H1 (cell line): Measurements from ENCODE around the gene PCDHGA2. TPM values are rescaled to one million over a fixed set of nuclear protein-coding genes. Genes with fewer than 3 reads are reported as not detected.

ENCODE experiments used
- CTCF ChIA-PET: fragments of 300-600 bp; sonication (Branson Sonifier 250); formaldehyde crosslinking; loops from one replicate; lab custom pipeline; 2021; ENCODE audit not compliant: partially characterized antibody; lab: Charles Lee
- POLR2A ChIA-PET: fragments of 300-600 bp; sonication (Branson Sonifier 250); formaldehyde crosslinking; loops from one replicate; lab custom pipeline; 2021; ENCODE audit warnings: inconsistent platforms; ENCODE audit not compliant: partially characterized antibody; lab: Charles Lee
- DNase-seq, 2 experiments: peaks; one replicate each; pipeline versions ENCODE4 v3.0.0 to v3.0.0-alpha.2; 2010 to 2022; ENCODE audit warnings: low spot score in 2 of 2, low read depth in 1 of 2, mixed read lengths in 1 of 2
- FAIRE-seq: peaks from 2 replicates; lab custom pipeline; 2011; peaks lifted over from hg19 to GRCh38; lab: Jason Lieb, UNC
- H2AFZ ChIP-seq: 2 replicates; pipeline ENCODE4 v1.8.1; 2012; ENCODE audit warnings: low read length, inconsistent platforms
- H2AK5ac ChIP-seq: 2 replicates; pipeline ENCODE4 v1.6.1; 2013; ENCODE audit warnings: low read depth, low read length
- H2BK120ac ChIP-seq: replicated peaks from 2 replicates; pipeline ENCODE3; 2013; ENCODE audit warnings: low read depth, low read length, inconsistent platforms
- H2BK12ac ChIP-seq: 2 replicates; pipeline ENCODE4 v1.6.1; 2013; ENCODE audit warnings: low read depth, low read length
- H2BK15ac ChIP-seq: 2 replicates; pipeline ENCODE4 v1.6.1; 2013; ENCODE audit warnings: low read length
- H2BK20ac ChIP-seq: 2 replicates; pipeline ENCODE4 v1.6.1; 2013; ENCODE audit warnings: low read length
- H2BK5ac ChIP-seq: 2 replicates; pipeline ENCODE4 v1.6.1; 2013; ENCODE audit warnings: low read depth, low read length
- H3K14ac ChIP-seq: 2 replicates; pipeline ENCODE4 v1.6.1; 2013; ENCODE audit warnings: inconsistent platforms; ENCODE audit not compliant: insufficient read length
- H3K18ac ChIP-seq: 2 replicates; pipeline ENCODE4 v1.6.1; 2013; ENCODE audit warnings: low read length; ENCODE audit errors: extremely low read depth
- H3K23ac ChIP-seq: 2 replicates; pipeline ENCODE4 v1.6.1; 2013; ENCODE audit warnings: inconsistent platforms; ENCODE audit not compliant: insufficient read length
- H3K23me2 ChIP-seq: 2 replicates; pipeline ENCODE4 v1.6.1; 2013; ENCODE audit warnings: low read depth, low read length
- H3K27ac ChIP-seq: 2 replicates; pipeline ENCODE4 v1.6.1; 2011; ENCODE audit warnings: low read depth, low read length, inconsistent platforms
- H3K27me3 ChIP-seq, 4 experiments: replicated peaks in 1 of 4; 1 replicate in 1 of 4; 2 replicates in 3 of 4; pipeline versions ENCODE4 v1.6.1 to v1.8.1; 2011 to 2013; ENCODE audit warnings: low read length in 3 of 4, mild to moderate bottlenecking in 3 of 4, inconsistent platforms in 2 of 4, mixed read lengths in 2 of 4, moderate library complexity in 1 of 4; ENCODE audit not compliant: control insufficient read depth in 3 of 4, insufficient read depth in 3 of 4; ENCODE audit errors: extremely low read depth in 1 of 4
- H3K36me3 ChIP-seq, 4 experiments: 2 replicates each; pipeline versions ENCODE4 v1.6.1 to v1.8.1; 2011 to 2013; ENCODE audit warnings: mild to moderate bottlenecking in 4 of 4, low read length in 3 of 4, moderate library complexity in 2 of 4, control low read depth in 1 of 4, inconsistent platforms in 1 of 4; ENCODE audit not compliant: insufficient read depth in 4 of 4, control insufficient read depth in 2 of 4
- H3K4ac ChIP-seq: replicated peaks from 2 replicates; pipeline ENCODE3; 2013; ENCODE audit warnings: low read length, low read depth, mixed read lengths, inconsistent platforms; ENCODE audit not compliant: insufficient read length
- H3K4me1 ChIP-seq, 4 experiments: replicated peaks in 1 of 4; 1 replicate in 1 of 4; 2 replicates in 3 of 4; pipeline versions ENCODE4 v1.6.1 to v1.8.1; 2011 to 2013; ENCODE audit warnings: low read length in 3 of 4, inconsistent platforms in 2 of 4, mixed read lengths in 1 of 4; ENCODE audit not compliant: insufficient read depth in 4 of 4, control insufficient read depth in 3 of 4
- H3K4me2 ChIP-seq, 2 experiments: 2 replicates each; pipeline versions ENCODE4 v1.6.1 to v1.8.1; 2011 to 2013; ENCODE audit warnings: low read depth in 2 of 2, low read length in 2 of 2, control low read depth in 1 of 2, inconsistent platforms in 1 of 2, mild to moderate bottlenecking in 1 of 2; ENCODE audit not compliant: insufficient read depth in 1 of 2
- H3K4me3 ChIP-seq, 4 experiments: fragments of 200-600, 300-600 bp in 1 of 4; sonication (generic), shearing (Covaris generic), sonication (Bioruptor Twin) in 1 of 4; 2 replicates each; pipeline versions ENCODE4 v1.5.1 to v1.8.1; 2011 to 2016; ENCODE audit warnings: low read length in 4 of 4, low read depth in 3 of 4, control low read depth in 2 of 4, inconsistent platforms in 2 of 4, mild to moderate bottlenecking in 2 of 4, mixed read lengths in 1 of 4, moderate library complexity in 1 of 4; ENCODE audit not compliant: insufficient read depth in 2 of 4; ENCODE audit errors: extremely low read depth in 1 of 4
- H3K56ac ChIP-seq: replicated peaks from 2 replicates; pipeline ENCODE3; 2013; ENCODE audit warnings: low read depth, mild to moderate bottlenecking, mixed read lengths, low read length, inconsistent platforms; ENCODE audit not compliant: insufficient read length
- H3K79me1 ChIP-seq: 2 replicates; pipeline ENCODE4 v1.6.1; 2013; ENCODE audit warnings: low read depth, low read length, control low read depth
- H3K79me2 ChIP-seq, 2 experiments: 2 replicates each; pipeline versions ENCODE4 v1.6.1 to v1.8.1; 2012 to 2013; ENCODE audit warnings: low read length in 2 of 2, mild to moderate bottlenecking in 2 of 2, inconsistent platforms in 1 of 2; ENCODE audit not compliant: insufficient read depth in 2 of 2, control insufficient read depth in 1 of 2
- H3K9ac ChIP-seq, 4 experiments: replicated peaks in 1 of 4; 1 replicate in 1 of 4; 2 replicates in 3 of 4; pipeline versions ENCODE4 v1.6.1 to v1.8.1; 2011 to 2013; ENCODE audit warnings: low read depth in 3 of 4, low read length in 3 of 4, control low read depth in 2 of 4, mild to moderate bottlenecking in 2 of 4, moderate library complexity in 2 of 4, inconsistent platforms in 1 of 4; ENCODE audit errors: extremely low read depth in 1 of 4
- H3K9me3 ChIP-seq, 2 experiments: 2 replicates each; pipeline versions ENCODE4 v1.6.1 to v1.8.1; 2012 to 2013; ENCODE audit warnings: mild to moderate bottlenecking in 2 of 2, moderate library complexity in 2 of 2, control low read depth in 1 of 2, inconsistent platforms in 1 of 2, low read depth in 1 of 2, low read length in 1 of 2, mixed read lengths in 1 of 2; ENCODE audit not compliant: insufficient read depth in 2 of 2
- H4K20me1 ChIP-seq, 2 experiments: replicated peaks in 1 of 2; 2 replicates each; pipeline versions ENCODE3 to v1.8.1; 2011 to 2013; ENCODE audit warnings: inconsistent platforms in 2 of 2, low read length in 2 of 2, mild to moderate bottlenecking in 1 of 2; ENCODE audit not compliant: insufficient read depth in 2 of 2, control insufficient read depth in 1 of 2
- H4K5ac ChIP-seq: 2 replicates; pipeline ENCODE4 v1.6.1; 2013; ENCODE audit warnings: low read length, low read depth, mixed read lengths, inconsistent platforms; ENCODE audit not compliant: insufficient read length
- H4K8ac ChIP-seq: 2 replicates; pipeline ENCODE4 v1.8.0; 2013; ENCODE audit warnings: mild to moderate bottlenecking, moderate library complexity, low read length, inconsistent platforms; ENCODE audit not compliant: insufficient read depth; ENCODE audit errors: extremely low read depth
- H4K91ac ChIP-seq: replicated peaks from 2 replicates; pipeline ENCODE3; 2013; ENCODE audit warnings: low read length, mixed read lengths, inconsistent platforms; ENCODE audit not compliant: insufficient read length
- ASH2L ChIP-seq: fragments of 200-600, 300-600 bp; sonication (generic); IDR thresholded peaks from one replicate; pipeline ENCODE4 v1.7.1; 2017; ENCODE audit warnings: low read length
- BCL11A ChIP-seq, 2 experiments: IDR thresholded peaks; one replicate each; pipeline ENCODE4 v1.6.1; 2011; ENCODE audit warnings: low read depth in 2 of 2, low read length in 2 of 2, mild to moderate bottlenecking in 2 of 2
- FOSL1 ChIP-seq: IDR thresholded peaks from 2 replicates; pipeline ENCODE4 v1.6.1; 2011; ENCODE audit warnings: mild to moderate bottlenecking, low read depth, low read length, moderate library complexity; ENCODE audit not compliant: insufficient read depth
- HDAC6 ChIP-seq: IDR thresholded peaks from one replicate; pipeline ENCODE4 v1.7.1; 2012; ENCODE audit warnings: low read depth, mild to moderate bottlenecking, inconsistent platforms, low read length, moderate library complexity
- JUN ChIP-seq: IDR thresholded peaks from 2 replicates; pipeline ENCODE4 v1.6.1; 2011; ENCODE audit warnings: low read depth, mild to moderate bottlenecking, improper control_type of control experiment, low read length
- SIN3A ChIP-seq, 2 experiments: IDR thresholded peaks in 1 of 2; conservative IDR thresholded peaks in 1 of 2; 2 replicates each; pipeline ENCODE4 v1.6.1; 2011 to 2012; ENCODE audit warnings: low read length in 2 of 2, improper control_type of control experiment in 1 of 2, low read depth in 1 of 2, mild to moderate bottlenecking in 1 of 2
- SP1 ChIP-seq: IDR thresholded peaks from 2 replicates; pipeline ENCODE4 v1.6.1; 2011; ENCODE audit warnings: low read depth, low read length
- SUZ12 ChIP-seq: fragments of 200-600 bp; sonication (generic); IDR thresholded peaks from 2 replicates; pipeline ENCODE4 v1.6.1; 2012; ENCODE audit warnings: mild to moderate bottlenecking, inconsistent platforms, low read length, moderate library complexity, mixed read lengths
- WGBS, 2 experiments: shearing (Covaris generic) in 1 of 2; methylation state at CpG; one replicate each; pipeline versions ENCODE4 v1.1.6 to v1.1.7; 2013 to 2015; ENCODE audit warnings: low lambda C conversion rate in 2 of 2, mixed read lengths in 2 of 2, inconsistent platforms in 1 of 2, low coverage in 1 of 2, missing lambda C conversion rate in 1 of 2; ENCODE audit not compliant: insufficient replicate concordance in 2 of 2, insufficient coverage in 1 of 2, insufficient read length in 1 of 2; ENCODE audit errors: extremely low coverage in 1 of 2, missing lambda C conversion rate in 1 of 2; 5-methylcytosine and 5-hydroxymethylcytosine counted together
- polyA plus RNA-seq, 7 experiments: library from polyadenylated mRNA; depleted of rRNA in 3 of 7; stranded (reverse) in 5 of 7; unstranded in 2 of 7; fragments of >200 nt in 5 of 7; fragments of 200-250 nt in 2 of 7; gene quantifications; 1 replicate in 5 of 7; 2 replicates in 1 of 7; 4 replicates in 1 of 7; pipeline versions ENCODE4 v1.2.1 to v1.2.3, GENCODE V29; 2011 to 2013; ENCODE audit warnings: missing spikeins in 2 of 7, mixed read lengths in 2 of 7
- total RNA-seq: library from RNA; stranded (reverse); fragmentation: NEBNext Ultra II Directional; extraction: Animal tissue kit (Norgen Biotek cat#: 25700); gene quantifications from 2 replicates; pipeline ENCODE4 v1.2.1, GENCODE V29; 2021

Gene PCDHGA2
- total and polyA plus RNA-seq, 2 of the 8 experiments (the other 6 are each of a cell fraction or from before 2014, with no cell fraction given) = 0.32 to 0.39 TPM

- Histone ChIP-seq H4K5ac (no peak overlapping the region), H3K79me2 (no peaks in the 10 kb centered on the region), H3K4me1 (no peaks in the 10 kb centered on the region), H3K23me2 (no peaks in the 10 kb centered on the region; the same call in 1 of the 2 replicates), H2BK15ac (no peak overlapping the region), H3K9me3 (peaks cover 37 to 41% of the 10 kb centered on the region in 2 experiments), H4K20me1 (no peaks in the 10 kb centered on the region), H3K14ac (no peak overlapping the region), H3K23ac (no peak overlapping the region), H2AFZ (no peak overlapping the region), H3K56ac (no peak overlapping the region), H3K18ac (no peak overlapping the region), H2BK12ac (no peak overlapping the region), H2BK120ac (no peak overlapping the region), H3K79me1 (no peaks in the 10 kb centered on the region), H3K36me3 (peaks cover 0 to 14% (median 0%) of the 10 kb centered on the region in 4 experiments; a peak in 2 of 8 replicates), H4K8ac (no peak overlapping the region), H3K27ac (no peak overlapping the region), H2BK5ac (no peak overlapping the region), H4K91ac (no peak overlapping the region), H3K4me2 (no peak overlapping the region), H3K4me3 (no peak overlapping the region), H2BK20ac (no peak overlapping the region), H3K9ac (no peak overlapping the region), H3K4ac (no peak overlapping the region), H2AK5ac (no peak overlapping the region), H3K27me3 (no peaks in the 10 kb centered on the region; a peak in 1 of 7 replicates)
- 91% methylated on average over 43 of the region's 43 CpGs; no CpG with 5 or more reads in 1 of the 2 experiments for WGBS, 2 experiments
- no peak for FAIRE-seq
- ChIA-PET POLR2A (no interaction called here), CTCF (no interaction called here)
- DNase-seq = no peak
- TF ChIP-seq FOSL1 (no peak), SP1 (no peak), SIN3A (conservative IDR thresholded peaks at IDR 0.05 in 1 of 2, IDR thresholded peaks at IDR 0.05 in 1 of 2; ENCODE audit: low read depth in 1 of 2, low read length in 2 of 2) (no peak), ASH2L (no peak), JUN (no peak), SUZ12 (no peak), BCL11A (IDR thresholded peaks at IDR 0.05; ENCODE audit: low read depth in 2 of 2, low read length in 2 of 2) (no peak), HDAC6 (no peak)
Observed at GRCh38 chr5:141384471-141385267, 46.1 kb downstream of the PCDHGA2 start.
